A673 (cell line): ENCODE measurements around the gene SEC61B. TPM values are rescaled to one million over a fixed set of nuclear protein-coding genes. Genes with fewer than 3 reads are reported as not detected.
"Not testable (repeated sequence)": the region's sequence is repeated elsewhere in the genome, so short reads cannot be mapped to it uniquely, and the experiment has no call there.

Source experiments
- BruUV-seq: library from RNA; stranded (reverse); fragments of 400-500 nt; replicated peaks from 2 replicates; lab custom pipeline; 2021; lab: Mats Ljungman, UMichigan
- CTCF ChIA-PET: fragments of 300-600 bp; sonication (Branson Sonifier 250); formaldehyde crosslinking; loops from one replicate; lab custom pipeline; 2022; ENCODE audit warnings: antibody characterized with exemption; lab: Charles Lee
- POLR2A ChIA-PET: fragments of 300-600 bp; sonication (Branson Sonifier 250); formaldehyde crosslinking; loops from one replicate; lab custom pipeline; 2022; ENCODE audit warnings: antibody characterized with exemption; ENCODE audit not compliant: low non-redundant PET; lab: Charles Lee
- DNase-seq: peaks from one replicate; pipeline ENCODE4 v3.0.0-alpha.2; 2015; ENCODE audit warnings: low spot score
- H3K27ac ChIP-seq: fragments of 200-600 bp; sonication (generic); 2 replicates; pipeline ENCODE4 v1.5.1; 2016; ENCODE audit warnings: mixed run types, low read depth, mild to moderate bottlenecking, mixed read lengths, antibody characterized with exemption, low read length; ENCODE audit not compliant: poor library complexity, severe bottlenecking
- H3K27me3 ChIP-seq: fragments of 200-600 bp; sonication (generic); replicated peaks from 2 replicates; pipeline ENCODE4 v1.6.1; 2017; ENCODE audit warnings: mixed run types, low read depth, mild to moderate bottlenecking, mixed read lengths, antibody characterized with exemption, low read length; ENCODE audit not compliant: insufficient read depth, poor library complexity
- H3K36me3 ChIP-seq: fragments of 200-600 bp; sonication (generic); 2 replicates; pipeline ENCODE4 v1.6.1; 2016; ENCODE audit warnings: mixed run types, mild to moderate bottlenecking, mixed read lengths, antibody characterized with exemption, low read length; ENCODE audit not compliant: insufficient read depth, poor library complexity, severe bottlenecking
- H3K4me1 ChIP-seq: fragments of 200-600 bp; sonication (generic); 2 replicates; pipeline ENCODE4 v1.6.1; 2017; ENCODE audit warnings: mixed run types, mild to moderate bottlenecking, mixed read lengths, antibody characterized with exemption, low read length; ENCODE audit not compliant: insufficient read depth, poor library complexity, severe bottlenecking
- H3K4me3 ChIP-seq: fragments of 200-600 bp; sonication (generic); 2 replicates; pipeline ENCODE4 v1.5.1; 2016; ENCODE audit warnings: low read depth, mixed run types, mild to moderate bottlenecking, mixed read lengths, low read length; ENCODE audit not compliant: poor library complexity, severe bottlenecking
- H3K9me3 ChIP-seq: fragments of 200-600 bp; sonication (generic); 2 replicates; pipeline ENCODE4 v1.6.1; 2016; ENCODE audit warnings: mixed run types, low read depth, mild to moderate bottlenecking, mixed read lengths, antibody characterized with exemption, low read length; ENCODE audit not compliant: poor library complexity, severe bottlenecking
- CTCF ChIP-seq: fragments of 300-800, 200-600 bp; sonication (generic); conservative IDR thresholded peaks from 2 replicates; pipeline ENCODE4 v1.5.1; 2017; ENCODE audit warnings: low read depth, mild to moderate bottlenecking, antibody characterized with exemption, low read length, moderate library complexity, mixed read lengths
- EZH2 ChIP-seq: fragments of 200-600 bp; sonication (generic); IDR thresholded peaks from 2 replicates; pipeline ENCODE4 v1.6.1; 2017; ENCODE audit warnings: borderline replicate concordance, low read depth, mild to moderate bottlenecking, mixed read lengths, antibody characterized with exemption, low read length; ENCODE audit not compliant: poor library complexity, severe bottlenecking
- intact Hi-C: fragments of 100-400 bp; cut with micrococcal nuclease; formaldehyde crosslinking; loops from one replicate; pipeline ENCODE4 v1.10.0; 2022; ENCODE audit not compliant: unreplicated experiment
- total RNA-seq: library from RNA; stranded (reverse); gene quantifications from 2 replicates; pipeline ENCODE4 v1.2.3, GENCODE V29; 2021

The SEC61B gene
- total RNA-seq, 1 experiment from 2014 or later, result 183 TPM

DNA sequence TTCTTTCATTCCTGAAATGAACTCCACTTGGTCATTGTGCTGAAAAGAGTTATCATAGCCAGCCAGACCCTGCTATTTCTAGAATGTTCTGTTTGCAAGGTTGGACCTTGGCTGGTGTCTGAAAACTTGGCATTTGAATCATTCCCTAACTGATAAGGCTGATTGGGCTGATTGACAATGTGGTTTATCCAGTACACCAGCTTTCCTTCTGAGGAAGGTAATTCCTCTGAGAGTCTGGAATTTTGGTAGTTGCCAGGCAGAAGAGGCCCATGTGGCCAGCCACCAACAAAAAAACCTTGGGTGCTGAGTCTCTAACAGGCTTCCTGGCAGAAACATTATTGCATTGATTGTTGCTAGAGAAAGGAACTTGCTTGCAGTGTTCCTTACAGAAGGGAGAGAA is 15.3 kb downstream of the SEC61B start:
- BruUV-seq, result no TSS peak
- intact Hi-C loops, result no loop called here
- no peak for DNase-seq
- CTCF ChIA-PET, result no interaction called here
- no peaks in the 10 kb centered on the region for H3K27me3 ChIP-seq
- no peak overlapping the region for H3K27ac ChIP-seq
- peaks cover 5% of the 10 kb centered on the region for H3K4me1 ChIP-seq
- H3K9me3 ChIP-seq, result no peaks in the 10 kb centered on the region
- POLR2A ChIA-PET, result no interaction called here
- peaks cover 4% of the 10 kb centered on the region for H3K36me3 ChIP-seq
- no peak overlapping the region for H3K4me3 ChIP-seq
- TF ChIP-seq EZH2 (no peak), CTCF (no peak)

GRCh38 chr9:99237849-99238248 is 15.8 kb downstream of the SEC61B start:
- BruUV-seq, H3K4me3 ChIP-seq, CTCF ChIA-PET, POLR2A ChIA-PET, H3K27me3 ChIP-seq, H3K27ac ChIP-seq, DNase-seq, H3K36me3 ChIP-seq, intact Hi-C loops, H3K9me3 ChIP-seq, H3K4me1 ChIP-seq: not testable (repeated sequence)

- ChIA-PET CTCF (no interaction called here), POLR2A (no interaction called here)
- no peak overlapping the region for H3K4me3 ChIP-seq
- no peak for DNase-seq
- no peaks in the 10 kb centered on the region for H3K36me3 ChIP-seq
- H3K27ac ChIP-seq, result no peak overlapping the region
- H3K4me1 ChIP-seq, result peaks cover 5% of the 10 kb centered on the region
- intact Hi-C loops, result no loop called here
- TF ChIP-seq EZH2, result no peak
- no peak for TF ChIP-seq CTCF
- H3K27me3 ChIP-seq, result no peaks in the 10 kb centered on the region
- no peaks in the 10 kb centered on the region for H3K9me3 ChIP-seq
- no TSS peak for BruUV-seq
Measured at GRCh38 chr9:99238331-99238730, 16.2 kb downstream of the SEC61B start.

DNA sequence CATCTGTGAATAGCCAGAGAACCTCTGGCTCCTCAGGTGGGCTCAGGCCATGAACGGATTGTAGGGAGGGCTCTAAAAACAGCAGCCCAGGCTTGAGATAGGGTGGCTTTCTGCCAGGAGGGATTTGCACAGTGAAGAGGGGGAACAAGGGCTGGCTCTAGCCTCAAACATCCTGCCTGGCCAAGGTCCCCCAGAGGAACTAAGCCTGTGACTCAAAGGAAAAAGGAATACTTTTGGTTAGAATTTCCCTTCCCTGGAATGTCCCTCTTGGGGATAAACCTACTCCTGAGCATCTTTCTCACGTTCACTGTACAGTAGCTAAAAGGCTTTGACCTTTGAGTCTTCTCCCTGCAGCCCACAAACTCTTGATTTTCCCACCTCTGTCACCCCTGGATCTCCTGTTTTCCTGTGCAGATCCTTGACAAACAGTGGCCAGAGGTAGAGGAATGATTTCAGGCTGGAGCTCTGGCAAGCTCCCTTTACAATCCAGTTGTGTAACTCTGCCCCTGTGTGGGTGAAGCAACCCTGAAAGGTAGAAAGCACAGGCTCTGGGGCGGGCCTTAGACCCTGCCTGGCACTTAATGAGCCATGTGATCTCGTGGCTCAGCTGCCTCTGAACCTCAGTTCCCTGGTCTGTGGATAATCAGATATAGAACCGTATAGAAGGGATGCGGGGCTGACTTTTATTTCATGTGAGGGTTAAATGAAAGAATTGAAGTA is 17.4 kb downstream of the SEC61B start:
- Histone ChIP-seq H3K4me1 (peaks cover 5% of the 10 kb centered on the region), H3K36me3 (no peaks in the 10 kb centered on the region), H3K27me3 (no peaks in the 10 kb centered on the region), H3K9me3 (no peaks in the 10 kb centered on the region), H3K27ac (no peak overlapping the region), H3K4me3 (no peak overlapping the region)
- intact Hi-C loops, result no loop called here
- POLR2A ChIA-PET, result no interaction called here
- TF ChIP-seq CTCF (no peak), EZH2 (no peak)
- no TSS peak for BruUV-seq
- CTCF ChIA-PET, result no interaction called here
- DNase-seq, result no peak
